Keratinocyte (primary cell): ENCODE results near the gene CRACR2A. TPM values are rescaled to one million over a fixed set of nuclear protein-coding genes. Genes with fewer than 3 reads are reported as not detected.

Experiments used
- DNase-seq: peaks from one replicate; pipeline ENCODE4 v3.0.0-alpha.2; 2011; ENCODE audit warnings: low read depth, missing footprints, low spot score
- FAIRE-seq: peaks from 2 replicates; lab custom pipeline; 2011; peaks lifted over from hg19 to GRCh38; lab: Jason Lieb, UNC
- H2AFZ ChIP-seq: 2 replicates; pipeline ENCODE4 v1.6.0; 2012; ENCODE audit warnings: low read length, control low read depth, inconsistent platforms; ENCODE audit not compliant: control insufficient read depth
- H3K27ac ChIP-seq: 2 replicates; pipeline ENCODE4 v1.5.1; 2011; ENCODE audit warnings: low read length; ENCODE audit not compliant: control insufficient read depth, insufficient read depth
- H3K27me3 ChIP-seq: 3 replicates; pipeline ENCODE4 v1.6.0; 2011; ENCODE audit warnings: low read length; ENCODE audit not compliant: control insufficient read depth, insufficient read depth; ENCODE audit errors: extremely low read depth
- H3K36me3 ChIP-seq, 2 experiments: 2 replicates in 1 of 2; 3 replicates in 1 of 2; pipeline ENCODE4 v1.5.1; 2011; ENCODE audit warnings: low read length in 2 of 2, mild to moderate bottlenecking in 1 of 2; ENCODE audit not compliant: control insufficient read depth in 2 of 2, insufficient read depth in 2 of 2; ENCODE audit errors: extremely low read depth in 1 of 2
- H3K4me1 ChIP-seq: 3 replicates; pipeline ENCODE4 v1.5.1; 2011; ENCODE audit warnings: low read length; ENCODE audit not compliant: control insufficient read depth, insufficient read depth; ENCODE audit errors: extremely low read depth
- H3K4me2 ChIP-seq: 3 replicates; pipeline ENCODE4 v1.6.0; 2011; ENCODE audit warnings: low read depth, low read length; ENCODE audit not compliant: control insufficient read depth, insufficient read depth; ENCODE audit errors: extremely low read depth
- H3K4me3 ChIP-seq, 3 experiments: fragments of 200-600 bp in 1 of 3; sonication (generic) in 1 of 3; 2 replicates in 2 of 3; 3 replicates in 1 of 3; pipeline ENCODE4 v1.5.1; 2011 to 2016; ENCODE audit warnings: low read length in 3 of 3, mild to moderate bottlenecking in 3 of 3, control low read depth in 2 of 3, inconsistent platforms in 1 of 3, low read depth in 1 of 3, mixed read lengths in 1 of 3, mixed run types in 1 of 3, moderate library complexity in 1 of 3; ENCODE audit not compliant: control insufficient read depth in 2 of 3, insufficient read depth in 2 of 3; ENCODE audit errors: extremely low read depth in 1 of 3
- H3K79me2 ChIP-seq: 2 replicates; pipeline ENCODE4 v1.6.0; 2012; ENCODE audit warnings: low read length; ENCODE audit not compliant: control insufficient read depth, insufficient read depth
- H3K9ac ChIP-seq: 3 replicates; pipeline ENCODE4 v1.6.0; 2011; ENCODE audit warnings: low read length; ENCODE audit not compliant: control insufficient read depth, insufficient read depth; ENCODE audit errors: extremely low read depth
- H3K9me1 ChIP-seq: 3 replicates; pipeline ENCODE4 v1.6.0; 2011; ENCODE audit warnings: low read length; ENCODE audit not compliant: control insufficient read depth, insufficient read depth; ENCODE audit errors: extremely low read depth
- H3K9me3 ChIP-seq: 2 replicates; pipeline ENCODE4 v1.5.1; 2012; ENCODE audit warnings: low read depth, low read length; ENCODE audit not compliant: control insufficient read depth
- H4K20me1 ChIP-seq: 3 replicates; pipeline ENCODE4 v1.6.0; 2011; ENCODE audit warnings: low read length; ENCODE audit not compliant: control insufficient read depth, insufficient read depth; ENCODE audit errors: extremely low read depth
- CTCF ChIP-seq, 3 experiments: IDR thresholded peaks in 1 of 3; conservative IDR thresholded peaks in 1 of 3; optimal IDR thresholded peaks in 1 of 3; 2 replicates in 2 of 3; 3 replicates in 1 of 3; pipeline versions ENCODE3 to v1.5.1; 2011; ENCODE audit warnings: low read length in 3 of 3, mild to moderate bottlenecking in 3 of 3, moderate library complexity in 2 of 3, control low read depth in 1 of 3, inconsistent platforms in 1 of 3; ENCODE audit not compliant: insufficient read depth in 2 of 3; ENCODE audit errors: extremely low read depth in 1 of 3
- EZH2 ChIP-seq: IDR thresholded peaks from one replicate; pipeline ENCODE4 v1.6.1; 2012; ENCODE audit warnings: inconsistent platforms, mild to moderate bottlenecking, low read length, moderate library complexity
- dilution Hi-C: fragments of 300-500 bp; cut with MboI; formaldehyde crosslinking; loops from one replicate; pipeline ENCODE4 v1.7.0; 2020; ENCODE audit warnings: low sequenced_read_pairs; ENCODE audit not compliant: extremely low pct_ligation_motif_present
- polyA plus RNA-seq, 5 experiments: library from polyadenylated mRNA; depleted of rRNA in 3 of 5; stranded (reverse) in 3 of 5; stranded (forward) in 1 of 5; unstranded in 1 of 5; fragments of >200 nt; gene quantifications; 1 replicate in 1 of 5; 2 replicates in 3 of 5; 3 replicates in 1 of 5; pipeline versions ENCODE4 v1.2.1 to v1.2.3, GENCODE V29; 2011 to 2012; ENCODE audit warnings: missing spikeins in 2 of 5, low read depth in 1 of 5, low replicate concordance in 1 of 5

Gene CRACR2A
- polyA plus RNA-seq, 1 donor (not counting 4 experiments of a cell fraction or from before 2014, with no cell fraction given): 0.30 TPM

GRCh38 chr12:3792623-3793288 is 39.8 kb upstream of the CRACR2A start:
- Histone ChIP-seq H3K4me2 (no peak overlapping the region), H3K36me3 (no peaks in the 10 kb centered on the region), H3K27me3 (peaks cover 3% of the 10 kb centered on the region), H2AFZ (no peak overlapping the region), H3K9me1 (no peaks in the 10 kb centered on the region), H3K4me1 (no peaks in the 10 kb centered on the region), H3K4me3 (no peak overlapping the region), H3K79me2 (no peaks in the 10 kb centered on the region), H3K27ac (no peak overlapping the region), H4K20me1 (no peaks in the 10 kb centered on the region), H3K9ac (no peak overlapping the region), H3K9me3 (no peaks in the 10 kb centered on the region)
- no peak for DNase-seq
- FAIRE-seq: no peak
- TF ChIP-seq CTCF (optimal IDR thresholded peaks at IDR 0.05 in 1 of 3, IDR thresholded peaks at IDR 0.05 in 1 of 3, conservative IDR thresholded peaks at IDR 0.05 in 1 of 3; ENCODE audit: extremely low read depth in 1 of 3, insufficient read depth in 2 of 3, low read length in 3 of 3): no peak
- TF ChIP-seq EZH2: no peak
- dilution Hi-C loops: no loop called here

GRCh38 chr12:3791256-3791874 is 38.5 kb upstream of the CRACR2A start:
- no peaks in the 10 kb centered on the region for H3K4me1 ChIP-seq
- H3K4me2 ChIP-seq: no peak overlapping the region
- TF ChIP-seq EZH2: no peak
- TF ChIP-seq CTCF (optimal IDR thresholded peaks at IDR 0.05 in 1 of 3, IDR thresholded peaks at IDR 0.05 in 1 of 3, conservative IDR thresholded peaks at IDR 0.05 in 1 of 3; ENCODE audit: extremely low read depth in 1 of 3, insufficient read depth in 2 of 3, low read length in 3 of 3): no peak
- no peaks in the 10 kb centered on the region for H4K20me1 ChIP-seq
- H2AFZ ChIP-seq: no peak overlapping the region
- no peak overlapping the region for H3K27ac ChIP-seq
- no peak overlapping the region for H3K9ac ChIP-seq
- dilution Hi-C loops: no loop called here
- H3K4me3 ChIP-seq: no peak overlapping the region
- FAIRE-seq: no peak
- no peak for DNase-seq
- H3K36me3 ChIP-seq: no peaks in the 10 kb centered on the region
- H3K79me2 ChIP-seq: no peaks in the 10 kb centered on the region
- no peaks in the 10 kb centered on the region for H3K9me3 ChIP-seq
- H3K9me1 ChIP-seq: no peaks in the 10 kb centered on the region
- peaks cover 3% of the 10 kb centered on the region for H3K27me3 ChIP-seq
